ENCODE measurements around the gene GBE1. TPM values are rescaled to one million over a fixed set of nuclear protein-coding genes. Genes with fewer than 3 reads are reported as not detected.

The GBE1 gene
- total and polyA plus RNA-seq, 9 of the 15 experiments (the other 6 are each of a cell fraction or from before 2014, with no cell fraction given) = 7.9 to 25.6 (median 13.1) TPM

GRCh38 chr3:81632659-81633058 lies 128.8 kb downstream of the GBE1 start:
- no peak for ATAC-seq
- Histone ChIP-seq H3K9me3 (replicated peaks; ENCODE audit: control insufficient read depth, insufficient read depth, low read depth, low read length) (no peaks in the 10 kb centered on the region), H3K4me2 (ENCODE audit: insufficient read depth, low read length) (no peak overlapping the region), H3K79me2 (ENCODE audit: control insufficient read depth, insufficient read depth, low read length) (no peaks in the 10 kb centered on the region), H3K9me1 (ENCODE audit: control insufficient read depth, insufficient read depth, low read length) (no peaks in the 10 kb centered on the region), H4K20me1 (replicated peaks; ENCODE audit: control insufficient read depth, insufficient read depth, low read length) (no peaks in the 10 kb centered on the region), H3K4me1 (replicated peaks in 1 of 2; ENCODE audit: control insufficient read depth in 2 of 2, insufficient read depth in 2 of 2, low read length in 2 of 2) (no peaks in the 10 kb centered on the region), H3K27ac (ENCODE audit: extremely low read depth, low read depth, low read length) (no peak overlapping the region), H3K4me3 (no peak overlapping the region), H3K27me3 (ENCODE audit: control insufficient read depth in 2 of 2, insufficient read depth in 2 of 2, low read length in 2 of 2) (no peaks in the 10 kb centered on the region), H2AFZ (ENCODE audit: low read depth, low read length) (no peak overlapping the region), H3K9ac (ENCODE audit: insufficient read depth in 1 of 2, low read depth in 2 of 2, low read length in 2 of 2) (no peak overlapping the region), H3K36me3 (ENCODE audit: control insufficient read depth, insufficient read depth, low read length) (no peaks in the 10 kb centered on the region)
- WGBS (ENCODE audit: insufficient coverage, low coverage, missing lambda C conversion rate) = 100% methylated on average over 2 of the region's 2 CpGs
- no peak for FAIRE-seq
- intact Hi-C loops (cut with micrococcal nuclease) (no loop called here), in situ Hi-C loops (cut with MboI) (no loop called here)
- POLR2A ChIA-PET = no interaction called here
- no peak for DNase-seq (ENCODE audit: extremely low read depth in 1 of 4, low spot score in 3 of 4)
- BruUV-seq (replicated peaks) = no TSS peak
- TF ChIP-seq ZBTB7A (IDR thresholded peaks at IDR 0.05; ENCODE audit: borderline replicate concordance, control insufficient read depth, low read depth, low read length) = no peak
- TF ChIP-seq RBM14 (IDR thresholded peaks at IDR 0.05; ENCODE audit: borderline replicate concordance, insufficient read depth, low read depth, low read length) = no peak
- TF ChIP-seq PHF8 (IDR thresholded peaks at IDR 0.05; ENCODE audit: borderline replicate concordance, low read length) = no peak
- TF ChIP-seq FOXK2 (conservative IDR thresholded peaks at IDR 0.05 in 1 of 2, IDR thresholded peaks at IDR 0.05 in 1 of 2; ENCODE audit: low read depth in 2 of 2) = no peak
- TF ChIP-seq SOX6 (IDR thresholded peaks at IDR 0.05) = no peak
- no peak for TF ChIP-seq HOXB6 (CRISPR knock-in tag; IDR thresholded peaks at IDR 0.05; ENCODE audit: borderline replicate concordance)
- TF ChIP-seq POLR2B (IDR thresholded peaks at IDR 0.05; ENCODE audit: low read depth, partially characterized antibody) = no peak
- TF ChIP-seq NR2F6 (CRISPR knock-in tag; IDR thresholded peaks at IDR 0.05) = no peak
- no peak for TF ChIP-seq ZNF316 (IDR thresholded peaks at IDR 0.05)
- TF ChIP-seq L3MBTL2 (IDR thresholded peaks at IDR 0.05) = no peak
- no peak for TF ChIP-seq ATF4 (CRISPR knock-in tag; IDR thresholded peaks at IDR 0.05)
- no peak for TF ChIP-seq BRCA1 (IDR thresholded peaks at IDR 0.05)
- no peak for TF ChIP-seq BRCA1 (CRISPR knock-in tag; IDR thresholded peaks at IDR 0.05)
- TF ChIP-seq RBM22 (IDR thresholded peaks at IDR 0.05; ENCODE audit: low read depth, low read length, poor library complexity, severe bottlenecking) = no peak
- TF ChIP-seq PTTG1 (tag; IDR thresholded peaks at IDR 0.05; ENCODE audit: low read depth) = no peak
- no peak for TF ChIP-seq SNRNP70 (optimal IDR thresholded peaks at IDR 0.05; ENCODE audit: low read depth, low read length)
- no peak for TF ChIP-seq ZC3H8 (IDR thresholded peaks at IDR 0.05)
- no peak for TF ChIP-seq ATF2 (CRISPR knock-in tag; IDR thresholded peaks at IDR 0.05)
- TF ChIP-seq KLF10 (CRISPR knock-in tag; IDR thresholded peaks at IDR 0.05) = no peak
- no peak for TF ChIP-seq ZFP91 (CRISPR knock-in tag; IDR thresholded peaks at IDR 0.05)
- no peak for TF ChIP-seq IRF1 (CRISPR knock-in tag; IDR thresholded peaks at IDR 0.05; ENCODE audit: borderline replicate concordance)
- CTCF ChIA-PET (ENCODE audit: low intra/inter-chr PET ratio) = no interaction called here
